Stimulated activated CD4-positive, alpha-beta T cell treated with anti-CD3 and anti-CD28 coated beads, Interleukin-12 subunit alpha, Interleukin-12 subunit beta, amount 100 ng/mL, for 48 hours (primary cell): Measurements from ENCODE around the gene MYBPH.
A peak's percentile ranks its signal among the peaks of the same experiment; 100 is the strongest.

Experiments
- DNase-seq, 3 donors: peaks; one replicate each; pipeline ENCODE4 v3.0.0-alpha.2; 2020; ENCODE audit warnings: low read depth in 2 of 3, low spot score in 1 of 3

The MYBPH gene, protein sequence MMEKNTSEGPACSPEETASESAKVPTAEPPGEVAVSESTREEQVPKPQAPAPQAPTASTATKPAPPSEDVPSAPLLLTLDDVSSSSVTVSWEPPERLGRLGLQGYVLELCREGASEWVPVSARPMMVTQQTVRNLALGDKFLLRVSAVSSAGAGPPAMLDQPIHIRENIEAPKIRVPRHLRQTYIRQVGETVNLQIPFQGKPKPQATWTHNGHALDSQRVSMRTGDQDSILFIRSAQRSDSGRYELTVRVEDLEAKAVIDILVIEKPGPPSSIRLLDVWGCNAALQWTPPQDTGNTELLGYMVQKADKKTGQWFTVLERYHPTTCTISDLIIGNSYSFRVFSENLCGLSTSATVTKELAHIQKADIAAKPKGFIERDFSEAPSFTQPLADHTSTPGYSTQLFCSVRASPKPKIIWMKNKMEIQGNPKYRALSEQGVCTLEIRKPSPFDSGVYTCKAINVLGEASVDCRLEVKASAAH

DNA sequence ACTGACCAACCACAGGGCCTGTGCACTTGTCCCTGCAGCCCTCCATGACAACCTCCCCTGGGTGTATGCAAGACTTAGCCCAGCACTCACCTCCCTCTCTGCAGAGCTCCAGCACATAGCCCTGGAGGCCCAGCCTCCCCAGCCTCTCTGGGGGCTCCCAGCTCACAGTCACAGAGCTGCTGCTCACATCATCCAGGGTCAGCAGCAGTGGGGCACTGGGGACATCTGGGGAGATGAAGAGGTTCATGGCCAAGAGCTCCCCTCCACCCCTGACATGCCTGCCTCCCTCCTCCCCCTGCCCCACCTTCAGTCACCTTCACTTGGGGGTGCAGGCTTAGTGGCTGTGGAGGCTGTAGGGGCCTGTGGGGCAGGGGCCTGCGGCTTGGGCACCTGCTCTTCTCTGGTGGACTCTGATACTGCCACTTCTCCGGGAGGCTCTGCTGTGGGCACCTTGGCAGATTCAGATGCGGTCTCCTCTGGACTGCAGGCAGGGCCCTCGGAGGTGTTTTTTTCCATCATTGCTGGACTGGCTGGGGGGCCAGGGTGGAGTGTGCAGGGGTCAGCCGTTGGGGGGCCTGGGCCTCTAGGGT, at the start of gene MYBPH:
Gene MYBPH (minus strand): TSS at position 590 of the 590 bp plus-strand sequence. CDS start 71 bp downstream, at position 519.
- no peak for DNase-seq

- no peak for DNase-seq
Observed at GRCh38 chr1:203225071-203225470, 49.4 kb upstream of the MYBPH start.

- no peak for DNase-seq
Observed at GRCh38 chr1:203223012-203223775, 47.6 kb upstream of the MYBPH start.

DNA sequence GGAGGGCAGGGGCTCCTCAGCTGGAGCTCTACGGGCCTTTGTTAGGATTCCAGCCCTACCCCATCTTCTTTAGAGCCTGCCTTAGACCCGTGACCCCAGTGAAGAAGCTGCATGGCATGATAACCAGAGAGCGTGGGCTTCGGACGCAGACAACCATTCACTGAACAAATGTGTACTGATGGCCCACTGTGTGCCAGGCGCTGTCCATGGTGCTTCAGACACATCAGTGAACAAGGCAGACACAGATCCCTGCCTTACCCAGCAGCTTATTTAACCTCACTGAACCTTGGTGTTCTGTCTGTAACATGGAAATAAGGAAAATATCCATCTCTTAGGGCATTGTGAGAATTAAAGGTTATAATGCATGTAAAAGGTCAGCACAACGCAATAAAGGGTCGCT, 44.3 kb upstream of the MYBPH start:
- DNase-seq, result no peak

GRCh38 chr1:203219171-203219570, 43.5 kb upstream of the MYBPH start:
- DNase-seq, result no peak

DNA sequence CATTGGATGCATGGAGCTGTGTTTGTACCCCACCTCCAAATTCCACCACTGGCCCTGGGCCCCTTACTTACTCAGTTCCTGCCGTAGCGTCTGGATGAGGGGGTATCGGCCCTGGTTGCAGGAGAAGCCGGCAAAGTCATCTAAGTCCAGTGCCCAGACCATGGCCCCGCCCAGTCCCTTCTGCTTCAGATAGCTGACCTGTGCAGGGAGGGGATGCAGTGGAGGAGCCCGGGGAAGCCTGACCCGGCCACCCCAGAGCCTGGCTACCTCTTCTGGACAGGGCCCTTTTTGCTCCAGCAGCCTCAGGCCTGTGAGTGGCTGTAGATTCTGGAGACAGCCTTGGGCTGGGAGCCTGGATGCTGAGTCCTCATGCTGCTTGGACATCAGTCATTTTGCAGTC, 42.0 kb upstream of the MYBPH start:
- no peak for DNase-seq

GRCh38 chr1:203217139-203217655, 41.6 kb upstream of the MYBPH start:
- no peak for DNase-seq

DNA sequence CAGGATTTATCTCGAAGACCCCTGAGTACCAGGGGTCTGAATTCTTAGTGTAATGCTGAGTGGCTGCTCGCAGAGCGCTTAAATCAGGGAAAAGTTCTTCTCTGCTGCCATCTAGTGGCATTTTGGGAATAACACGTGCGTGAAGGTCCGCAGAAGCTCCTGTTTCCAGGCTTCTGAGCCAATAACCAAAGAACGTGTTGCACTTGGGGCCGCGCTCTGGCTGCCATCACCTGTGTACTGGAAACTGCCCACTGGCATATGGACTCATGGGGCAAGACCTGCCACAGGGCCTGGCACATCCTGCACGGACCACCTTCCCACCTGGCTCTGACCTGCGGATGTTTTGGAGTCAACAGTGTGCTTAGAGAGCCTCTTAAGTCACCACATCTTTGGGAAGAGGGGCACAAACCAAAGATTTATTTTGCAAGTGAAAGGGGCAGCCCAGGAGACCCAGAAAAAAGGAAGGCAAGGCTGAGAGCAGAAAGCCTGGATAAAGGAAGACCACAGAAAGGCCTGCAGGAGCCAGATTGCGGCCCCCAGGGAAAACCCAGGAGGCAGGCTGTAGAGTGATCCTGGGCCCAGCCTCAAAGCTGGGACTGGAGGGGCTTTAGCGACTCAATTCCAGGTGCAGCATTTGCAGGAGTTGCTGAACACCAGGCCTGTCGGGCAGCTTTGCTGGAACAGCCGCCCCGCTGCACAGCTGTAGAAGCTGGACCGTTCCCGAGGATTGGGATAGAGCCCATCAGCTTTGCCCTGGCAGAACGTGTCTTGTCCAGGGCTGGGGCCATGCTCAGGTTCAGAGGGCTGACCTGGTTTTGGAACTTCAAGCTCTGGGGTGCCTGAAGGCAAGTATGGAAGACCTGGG, 40.9 kb upstream of the MYBPH start:
- peak; percentile 18 to 67 (median 38) for DNase-seq

- DNase-seq, result no peak
Observed at GRCh38 chr1:203215573-203215972, 39.9 kb upstream of the MYBPH start.

- no peak for DNase-seq
Observed at GRCh38 chr1:203214871-203215270, 39.2 kb upstream of the MYBPH start.

DNA sequence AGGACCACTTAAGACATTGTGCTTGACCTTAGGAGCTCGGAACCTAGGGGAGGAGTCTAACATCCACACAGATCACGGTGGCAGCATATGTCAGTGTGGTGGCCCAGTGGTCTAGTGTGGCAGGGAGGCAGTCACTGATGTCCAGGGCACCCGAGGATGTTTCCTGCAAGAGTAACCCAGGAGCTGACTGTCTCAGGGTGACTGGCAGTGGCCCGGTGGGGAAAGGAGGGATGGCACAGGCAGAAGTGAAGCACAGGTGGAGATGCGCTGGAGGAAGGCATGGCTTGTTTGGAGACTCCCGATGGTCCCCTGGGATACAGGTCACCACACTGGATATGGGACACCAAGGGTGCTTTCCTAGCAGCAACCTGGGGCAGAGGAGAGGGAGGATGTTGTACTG, 37.5 kb upstream of the MYBPH start:
- no peak for DNase-seq

- no peak for DNase-seq
Observed at GRCh38 chr1:203211812-203212211, 36.2 kb upstream of the MYBPH start.

DNA sequence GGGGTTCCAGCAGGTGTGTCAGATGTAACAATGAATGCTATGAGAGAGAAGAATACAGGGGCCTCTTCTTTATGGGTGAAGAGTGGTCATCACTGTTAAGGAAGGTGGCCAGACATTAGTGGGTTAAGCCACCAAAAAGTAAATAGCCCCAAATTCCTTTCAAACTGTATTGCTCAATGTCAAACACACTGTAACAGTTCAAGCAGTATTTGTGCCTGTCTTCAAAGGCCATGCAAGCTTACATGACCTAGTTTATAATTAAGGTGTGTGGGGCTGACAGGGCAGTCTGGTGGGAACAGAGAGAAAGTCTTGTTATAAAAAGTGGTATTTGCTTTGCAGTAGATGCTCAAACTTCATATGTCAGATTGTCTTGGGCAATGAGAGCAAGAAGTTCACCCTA, 35.4 kb upstream of the MYBPH start:
- no peak for DNase-seq

- no peak for DNase-seq
Observed at GRCh38 chr1:203210350-203210749, 34.7 kb upstream of the MYBPH start.

DNA sequence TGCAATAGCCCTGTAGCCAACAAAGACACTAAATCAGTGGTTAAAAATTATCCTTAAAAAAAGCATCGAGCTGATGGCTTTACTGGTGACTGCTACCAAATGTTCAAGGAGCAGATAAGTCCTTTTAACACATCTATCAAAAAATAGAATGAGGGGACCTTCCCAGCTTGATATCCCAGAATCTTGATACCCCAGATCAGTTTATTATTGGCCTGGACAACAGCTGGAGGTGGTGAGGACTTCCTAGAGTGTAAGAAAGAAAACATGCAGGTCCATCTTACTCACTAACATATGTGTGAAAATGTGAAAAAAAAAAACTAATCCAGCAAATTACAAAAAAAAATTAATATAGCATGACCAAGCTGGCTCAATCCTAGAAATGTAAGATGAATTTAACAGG, 32.6 kb upstream of the MYBPH start:
- DNase-seq, result no peak

DNA sequence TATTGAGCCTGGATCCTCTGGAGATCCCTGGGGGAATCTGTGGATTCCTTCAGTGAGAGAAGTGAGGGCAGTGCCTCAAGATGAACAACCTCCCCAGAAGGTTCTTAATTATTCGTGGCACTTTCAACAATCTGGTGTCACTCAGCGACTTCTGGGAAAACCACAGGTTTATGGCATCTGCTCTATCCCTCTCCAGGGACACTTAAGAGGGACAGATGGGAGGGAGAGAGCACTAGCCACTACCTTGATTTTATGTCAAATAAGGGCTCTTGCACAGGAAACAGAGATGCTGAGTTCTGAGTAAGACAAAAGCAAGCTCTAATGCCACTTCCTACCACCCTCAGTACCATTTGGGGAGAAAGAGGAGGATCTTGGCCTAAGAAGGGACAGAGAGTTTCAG, 32.1 kb upstream of the MYBPH start:
- DNase-seq, result no peak

GRCh38 chr1:203206129-203206687, 30.6 kb upstream of the MYBPH start:
- no peak for DNase-seq

GRCh38 chr1:203204756-203205155, 29.1 kb upstream of the MYBPH start:
- no peak for DNase-seq

DNA sequence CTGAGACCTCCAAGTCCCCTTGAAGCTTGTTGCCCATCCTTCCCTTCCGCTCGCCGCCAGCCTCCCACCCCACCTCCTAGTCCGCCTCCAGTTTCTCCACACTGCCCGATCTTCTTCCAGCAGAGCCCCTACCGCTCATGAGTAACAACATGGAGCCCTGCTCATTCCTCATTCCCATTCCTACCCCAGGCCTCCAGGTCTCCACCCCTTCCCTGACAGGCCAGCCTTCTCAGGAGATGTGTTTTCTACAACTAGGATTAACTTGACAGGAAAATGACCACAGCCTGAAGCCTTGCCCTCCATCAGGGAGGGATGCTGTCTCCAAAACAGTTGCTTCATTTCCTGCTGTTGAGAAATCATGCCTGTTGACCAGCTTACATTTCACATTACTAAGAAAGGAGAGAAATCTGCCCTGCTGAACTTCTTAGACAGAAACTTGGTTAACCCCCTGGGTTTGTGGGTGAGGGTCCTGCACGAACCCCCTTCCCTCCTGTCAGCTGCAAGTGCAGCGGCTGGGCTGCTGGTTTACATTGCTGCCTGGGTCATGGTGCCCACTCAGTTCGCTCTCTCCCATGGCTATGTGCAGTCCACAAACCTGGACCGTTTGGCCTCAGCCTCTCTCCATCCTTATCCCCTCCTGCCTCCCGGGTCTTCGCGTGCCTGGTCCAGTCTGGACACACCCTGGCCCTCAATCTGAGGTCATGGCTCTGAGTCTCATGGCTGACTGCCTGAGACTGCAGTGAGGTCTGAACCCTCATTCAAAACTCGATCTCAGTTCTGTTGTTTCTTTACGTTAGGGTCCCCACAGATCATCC, 27.0 kb upstream of the MYBPH start:
- DNase-seq, result no peak
